Stomach (tissue), 9 donors: ENCODE results near the gene MTCL1. TPM values are rescaled to one million over a fixed set of nuclear protein-coding genes. Genes with fewer than 3 reads are reported as not detected.
A peak's percentile ranks its signal among the peaks of the same experiment; 100 is the strongest.

Experiments
- DNase-seq, 2 donors: peaks; one replicate each; pipeline versions ENCODE4 v3.0.0 to v3.0.0-alpha.2; 2013 to 2019
- H3K27ac ChIP-seq, 5 donors: fragments of 200-600 bp in 4 of 5; sonication (generic) in 4 of 5; one replicate each; pipeline ENCODE4 v1.5.1; 2013 to 2019; ENCODE audit warnings: mild to moderate bottlenecking in 1 of 5, moderate library complexity in 1 of 5
- H3K27me3 ChIP-seq, 3 donors: fragments of 200-600 bp; sonication (generic); one replicate each; pipeline ENCODE4 v1.5.1; 2017 to 2019; ENCODE audit warnings: mixed run types in 1 of 3
- H3K36me3 ChIP-seq, 4 donors: fragments of 200-600 bp; sonication (generic); 1 replicate in 3 of 4; 2 replicates in 1 of 4; pipeline ENCODE4 v1.5.1; 2016 to 2019
- H3K4me1 ChIP-seq, 4 donors: fragments of 200-600 bp; sonication (generic); one replicate each; pipeline ENCODE4 v1.5.1; 2016 to 2019
- H3K4me3 ChIP-seq, 4 donors: fragments of 200-600 bp; sonication (generic) in 3 of 4; one replicate each; pipeline ENCODE4 v1.5.1; 2016 to 2019; ENCODE audit warnings: mild to moderate bottlenecking in 1 of 4
- H3K9me3 ChIP-seq, 4 donors: fragments of 200-600 bp; sonication (generic); one replicate each; pipeline ENCODE4 v1.5.1; 2016 to 2019
- CTCF ChIP-seq, 7 experiments: fragments of 450-650 bp in 4 of 7; fragments of 200-600 bp in 3 of 7; sonication (generic) in 3 of 7; IDR thresholded peaks; one replicate each; pipeline ENCODE4 v1.5.1; 2016 to 2019; ENCODE audit warnings: antibody characterized with exemption in 7 of 7, control low read depth in 2 of 7, mild to moderate bottlenecking in 1 of 7
- EP300 ChIP-seq: sonication (generic); formaldehyde crosslinking; IDR thresholded peaks from one replicate; pipeline ENCODE4 v1.6.1; 2017; ENCODE audit warnings: antibody characterized with exemption
- POLR2A ChIP-seq, 4 donors: fragments of 450-650 bp; IDR thresholded peaks; one replicate each; pipeline ENCODE4 v1.6.1; 2016; ENCODE audit warnings: antibody characterized with exemption in 4 of 4, control low read depth in 2 of 4, mild to moderate bottlenecking in 1 of 4, moderate library complexity in 1 of 4
- POLR2AphosphoS5 ChIP-seq, 3 donors: sonication (generic); formaldehyde crosslinking; IDR thresholded peaks; one replicate each; pipeline ENCODE4 v1.6.1; 2016; ENCODE audit warnings: antibody characterized with exemption in 3 of 3
- WGBS, 5 donors: extraction: QIAGEN DNeasy Blood & Tissue Kit in 3 of 5; methylation state at CpG; one replicate each; pipeline versions ENCODE4 v1.1.5 to v1.1.7; 2013 to 2018; 5-methylcytosine and 5-hydroxymethylcytosine counted together
- intact Hi-C: fragments of 100-400 bp; cut with DNase I; formaldehyde crosslinking; loops from one replicate; pipeline ENCODE4 v1.15.1; 2023; ENCODE audit warnings: low total_unique reads
- polyA plus RNA-seq, 3 donors: library from polyadenylated mRNA; stranded (reverse); fragments of 200-250 nt; gene quantifications; one replicate each; pipeline ENCODE4 v1.2.3, GENCODE V29; 2013
- total RNA-seq, 5 donors: library from RNA; depleted of rRNA; stranded (reverse); fragments of >200 nt; gene quantifications; one replicate each; pipeline versions ENCODE4 v1.1.0 to v1.2.3, GENCODE V29; 2014 to 2016
- donor health status: healthy with polysubstance abuse.
- donor health status: Bipolar disorder and iron deficiency.
- donor health status: healthy.

MTCL1 gene
- total and polyA plus RNA-seq, 8 donors: 2.3 to 225 (median 20.5) TPM

GRCh38 chr18:8858888-8859511, 153.6 kb downstream of the MTCL1 start:
- intact Hi-C loops: no loop called here
- peak in 1 of 2 donors; percentile 41 for DNase-seq
- Histone ChIP-seq H3K4me1 (no peaks in the 10 kb centered on the region), H3K4me3 (no peak overlapping the region), H3K27ac (no peak overlapping the region), H3K9me3 (no peaks in the 10 kb centered on the region), H3K27me3 (no peaks in the 10 kb centered on the region), H3K36me3 (no peaks in the 10 kb centered on the region)
- WGBS, 5 donors: 13 to 31% (median 19%) methylated on average over 1 of the region's 1 CpG
- TF ChIP-seq CTCF (IDR thresholded peaks at IDR 0.05) (no peak), POLR2AphosphoS5 (IDR thresholded peaks at IDR 0.05) (peak; percentile 42 to 87 (median 65))

- H3K4me3 ChIP-seq: no peak overlapping the region
- H3K36me3 ChIP-seq: no peaks in the 10 kb centered on the region
- H3K27me3 ChIP-seq: no peaks in the 10 kb centered on the region
- no peak for DNase-seq
- H3K4me1 ChIP-seq: no peaks in the 10 kb centered on the region
- H3K9me3 ChIP-seq: no peaks in the 10 kb centered on the region
- no peak overlapping the region for H3K27ac ChIP-seq
- intact Hi-C loops: no loop called here
- WGBS, 5 donors: 85 to 93% (median 90%) methylated on average over 6 of the region's 6 CpGs
- no peak for TF ChIP-seq CTCF (IDR thresholded peaks at IDR 0.05)
Observed at GRCh38 chr18:8860845-8861642, 155.7 kb downstream of the MTCL1 start.

- Histone ChIP-seq H3K9me3 (no peaks in the 10 kb centered on the region), H3K4me3 (no peak overlapping the region), H3K27ac (no peak overlapping the region), H3K4me1 (no peaks in the 10 kb centered on the region), H3K27me3 (no peaks in the 10 kb centered on the region), H3K36me3 (no peaks in the 10 kb centered on the region)
- intact Hi-C loops: no loop called here
- WGBS, 5 donors: 92 to 99% (median 93%) methylated on average over 3 of the region's 3 CpGs
- TF ChIP-seq CTCF (IDR thresholded peaks at IDR 0.05): no peak
- no peak for TF ChIP-seq POLR2A (IDR thresholded peaks at IDR 0.05)
- TF ChIP-seq EP300: no peak
- no peak for TF ChIP-seq POLR2AphosphoS5 (IDR thresholded peaks at IDR 0.05)
- no peak for DNase-seq
Observed at GRCh38 chr18:8863427-8863826, 158.1 kb downstream of the MTCL1 start.

GRCh38 chr18:8865934-8866333, 160.6 kb downstream of the MTCL1 start:
- H3K9me3 ChIP-seq: no peaks in the 10 kb centered on the region
- WGBS, 5 donors: 88 to 96% (median 94%) methylated on average over 4 of the region's 4 CpGs

More at GRCh38 chr18:8865934-8866333, 160.6 kb downstream of the MTCL1 start:
- Histone ChIP-seq H3K36me3 (no peaks in the 10 kb centered on the region), H3K4me3 (no peak overlapping the region), H3K27ac (no peak overlapping the region), H3K27me3 (no peaks in the 10 kb centered on the region), H3K4me1 (no peaks in the 10 kb centered on the region)
- TF ChIP-seq POLR2AphosphoS5 (IDR thresholded peaks at IDR 0.05) (no peak), CTCF (IDR thresholded peaks at IDR 0.05) (no peak)
- intact Hi-C loops: no loop called here
- no peak for DNase-seq
